WTC11 (cell line): ENCODE measurements around the gene CDK4. TPM values are rescaled to one million over a fixed set of nuclear protein-coding genes. Genes with fewer than 3 reads are reported as not detected.

Experiments
- ATF6 ChIP-seq: sonication (generic); formaldehyde crosslinking; IDR thresholded peaks from 2 replicates; pipeline ENCODE4 v1.8.1; 2023; ENCODE audit warnings: mild to moderate bottlenecking, missing genetic modification reagents
- CREM ChIP-seq: sonication (generic); formaldehyde crosslinking; IDR thresholded peaks from 2 replicates; pipeline ENCODE4 v1.8.1; 2022; ENCODE audit warnings: mild to moderate bottlenecking, missing genetic modification reagents, moderate library complexity
- ERG ChIP-seq: fragments of 250-450 bp; sonication (Bioruptor Pico); IDR thresholded peaks from 2 replicates; pipeline ENCODE4 v1.8.0; 2021; ENCODE audit warnings: mild to moderate bottlenecking
- ETV6 ChIP-seq: sonication (generic); formaldehyde crosslinking; IDR thresholded peaks from 2 replicates; pipeline ENCODE4 v1.8.1; 2022; ENCODE audit warnings: mild to moderate bottlenecking, missing genetic modification reagents
- FOXK1 ChIP-seq: sonication (generic); formaldehyde crosslinking; IDR thresholded peaks from 2 replicates; pipeline ENCODE4 v1.8.0; 2022; ENCODE audit warnings: mild to moderate bottlenecking, moderate library complexity, missing genetic modification reagents
- FOXP1 ChIP-seq: sonication (generic); formaldehyde crosslinking; IDR thresholded peaks from 2 replicates; pipeline ENCODE4 v1.8.0; 2022; ENCODE audit warnings: missing genetic modification reagents, mild to moderate bottlenecking, moderate library complexity, borderline replicate concordance
- GABPB1 ChIP-seq: sonication (generic); formaldehyde crosslinking; IDR thresholded peaks from 2 replicates; pipeline ENCODE4 v1.8.1; 2023; ENCODE audit warnings: mild to moderate bottlenecking, missing genetic modification reagents
- JUN ChIP-seq: sonication (generic); formaldehyde crosslinking; IDR thresholded peaks from 2 replicates; pipeline ENCODE4 v1.8.0; 2023; ENCODE audit warnings: mild to moderate bottlenecking, missing genetic modification reagents
- MAX ChIP-seq: sonication (generic); formaldehyde crosslinking; IDR thresholded peaks from 2 replicates; pipeline ENCODE4 v1.8.0; 2022; ENCODE audit warnings: mild to moderate bottlenecking, missing genetic modification reagents
- MXD4 ChIP-seq: fragments of 250-450 bp; sonication (Bioruptor Pico); IDR thresholded peaks from 2 replicates; pipeline ENCODE4 v1.8.0; 2021; ENCODE audit warnings: mild to moderate bottlenecking, moderate library complexity, borderline replicate concordance
- MYBL2 ChIP-seq: sonication (generic); formaldehyde crosslinking; IDR thresholded peaks from 2 replicates; pipeline ENCODE4 v1.8.1; 2023; ENCODE audit warnings: mild to moderate bottlenecking, moderate library complexity, missing genetic modification reagents
- NFE2L1 ChIP-seq: sonication (generic); formaldehyde crosslinking; IDR thresholded peaks from 2 replicates; pipeline ENCODE4 v1.8.1; 2023; ENCODE audit warnings: missing genetic modification reagents
- NFYB ChIP-seq: sonication (generic); formaldehyde crosslinking; conservative IDR thresholded peaks from 2 replicates; pipeline ENCODE4 v1.8.0; 2022; ENCODE audit warnings: low read depth, missing genetic modification reagents
- PRDM15 ChIP-seq: sonication (generic); formaldehyde crosslinking; IDR thresholded peaks from 2 replicates; pipeline ENCODE4 v1.8.0; 2022; ENCODE audit warnings: missing genetic modification reagents
- PRRX2 ChIP-seq: fragments of 250-450 bp; sonication (Bioruptor Pico); IDR thresholded peaks from 2 replicates; pipeline ENCODE4 v1.8.0; 2021; ENCODE audit warnings: mild to moderate bottlenecking
- SP1 ChIP-seq: sonication (generic); formaldehyde crosslinking; conservative IDR thresholded peaks from 2 replicates; pipeline ENCODE4 v1.8.1; 2022; ENCODE audit warnings: missing genetic modification reagents
- STAT6 ChIP-seq: sonication (generic); formaldehyde crosslinking; conservative IDR thresholded peaks from 2 replicates; pipeline ENCODE4 v1.8.1; 2023; ENCODE audit warnings: mild to moderate bottlenecking, low read depth, missing genetic modification reagents, moderate library complexity
- TEAD4 ChIP-seq: sonication (generic); formaldehyde crosslinking; IDR thresholded peaks from 2 replicates; pipeline ENCODE4 v1.8.0; 2022; ENCODE audit warnings: mild to moderate bottlenecking, missing genetic modification reagents
- TP53 ChIP-seq: sonication (generic); formaldehyde crosslinking; IDR thresholded peaks from 2 replicates; pipeline ENCODE4 v1.8.1; 2023; ENCODE audit warnings: mild to moderate bottlenecking, missing genetic modification reagents
- USF1 ChIP-seq: sonication (generic); formaldehyde crosslinking; IDR thresholded peaks from 2 replicates; pipeline ENCODE4 v1.8.0; 2022; ENCODE audit warnings: mild to moderate bottlenecking, missing genetic modification reagents
- ZBTB21 ChIP-seq: sonication (generic); formaldehyde crosslinking; IDR thresholded peaks from 2 replicates; pipeline ENCODE4 v1.8.1; 2023; ENCODE audit warnings: mild to moderate bottlenecking, missing genetic modification reagents, borderline replicate concordance
- ZNF121 ChIP-seq: sonication (generic); formaldehyde crosslinking; IDR thresholded peaks from 2 replicates; pipeline ENCODE4 v1.8.0; 2023; ENCODE audit warnings: missing genetic modification reagents
- ZNF138 ChIP-seq: sonication (generic); formaldehyde crosslinking; conservative IDR thresholded peaks from 2 replicates; pipeline ENCODE4 v1.8.1; 2022; ENCODE audit warnings: mild to moderate bottlenecking, moderate library complexity, missing genetic modification reagents
- ZNF396 ChIP-seq: fragments of 250-450 bp; sonication (Bioruptor Pico); IDR thresholded peaks from 2 replicates; pipeline ENCODE4 v1.8.0; 2021; ENCODE audit warnings: mild to moderate bottlenecking, moderate library complexity, borderline replicate concordance
- ZNF423 ChIP-seq: fragments of 250-450 bp; sonication (Bioruptor Pico); IDR thresholded peaks from 2 replicates; pipeline ENCODE4 v2.1.2; 2022; ENCODE audit warnings: mild to moderate bottlenecking, moderate library complexity
- ZNF425 ChIP-seq: fragments of 250-450 bp; sonication (Bioruptor Pico); conservative IDR thresholded peaks from 2 replicates; pipeline ENCODE4 v1.9.0; 2021; ENCODE audit warnings: mild to moderate bottlenecking
- total RNA-seq: library from RNA; stranded (reverse); gene quantifications from 3 replicates; pipeline ENCODE4 v1.2.3, GENCODE V29; 2021

Gene CDK4
- total RNA-seq, 1 experiment from 2014 or later = 152 TPM

GRCh38 chr12:57771873-57772428 lies 19.8 kb upstream of the CDK4 start, which contains the start of gene METTL1 (continued):
- peak; percentile 94 for TF ChIP-seq PRDM15
- peak; percentile 100 for TF ChIP-seq MAX (CRISPR knock-in tag)
- TF ChIP-seq SP1 (CRISPR knock-in tag) = peak; percentile 100
- TF ChIP-seq ZNF396 (CRISPR knock-in tag) = no peak
- no peak for TF ChIP-seq ZNF121 (CRISPR knock-in tag)
- TF ChIP-seq ERG (CRISPR knock-in tag) = no peak
- TF ChIP-seq ZBTB21 (CRISPR knock-in tag) = peak; percentile 88
- TF ChIP-seq USF1 (CRISPR knock-in tag) = peak; percentile 81
- TF ChIP-seq NFE2L1 = peak; percentile 16; the same call in 1 of the 2 replicates
- no peak for TF ChIP-seq ZNF425 (CRISPR knock-in tag)
- peak; percentile 59; the same call in 1 of the 2 replicates for TF ChIP-seq FOXP1 (CRISPR knock-in tag)
- TF ChIP-seq ZNF423 (CRISPR knock-in tag) = no peak
- TF ChIP-seq MXD4 (CRISPR knock-in tag) = no peak
- TF ChIP-seq STAT6 (CRISPR knock-in tag) = 0 out of 2 replicates have a peak, but pooled peaks have one; percentile 62
- TF ChIP-seq ETV6 (CRISPR knock-in tag) = peak; percentile 81; the same call in 1 of the 2 replicates
- peak; percentile 26; the same call in 1 of the 2 replicates for TF ChIP-seq NFYB
- no peak for TF ChIP-seq TEAD4 (CRISPR knock-in tag)
- no peak for TF ChIP-seq PRRX2
- peak; percentile 82 for TF ChIP-seq TP53 (CRISPR knock-in tag)
- no peak for TF ChIP-seq ATF6 (CRISPR knock-in tag)
- peak; percentile 88; the same call in 1 of the 2 replicates for TF ChIP-seq MYBL2 (CRISPR knock-in tag)
- TF ChIP-seq ZNF138 (CRISPR knock-in tag) = no peak
- TF ChIP-seq GABPB1 (CRISPR knock-in tag) = peak; percentile 87
- TF ChIP-seq CREM = peak; percentile 97
- no peak for TF ChIP-seq JUN (CRISPR knock-in tag)
- peak; percentile 96 for TF ChIP-seq FOXK1
